GM21367 (cell line): Measurements from ENCODE around the gene PTPRE.

ENCODE experiments used
- ATAC-seq: cut with Tn5 transposase; IDR thresholded peaks from one replicate; pipeline ENCODE4 v1.9.1; 2021; ENCODE audit not compliant: unreplicated experiment

The PTPRE gene

DNA sequence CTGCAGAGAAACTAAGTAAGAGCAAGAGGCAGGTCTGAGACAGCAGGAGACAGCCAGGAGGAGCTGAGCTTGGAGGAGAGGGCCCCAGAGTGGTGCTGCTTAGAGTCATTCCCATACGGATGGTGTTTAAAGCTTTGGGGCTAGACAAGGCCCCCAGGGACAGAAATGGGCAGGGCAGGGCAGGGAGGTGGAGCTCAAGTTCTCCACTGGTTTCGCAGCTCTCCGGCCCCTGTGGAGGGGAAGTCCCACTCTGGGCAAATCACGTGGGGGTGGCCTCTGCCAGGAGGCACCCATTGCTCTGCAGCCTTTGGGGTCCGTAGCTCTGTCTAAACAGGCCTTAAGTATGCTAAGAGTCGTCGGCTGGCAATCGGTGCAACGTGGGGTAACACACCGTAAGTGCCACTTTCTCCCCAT, 1.0 kb upstream of the PTPRE start:
- ATAC-seq = no peak

DNA sequence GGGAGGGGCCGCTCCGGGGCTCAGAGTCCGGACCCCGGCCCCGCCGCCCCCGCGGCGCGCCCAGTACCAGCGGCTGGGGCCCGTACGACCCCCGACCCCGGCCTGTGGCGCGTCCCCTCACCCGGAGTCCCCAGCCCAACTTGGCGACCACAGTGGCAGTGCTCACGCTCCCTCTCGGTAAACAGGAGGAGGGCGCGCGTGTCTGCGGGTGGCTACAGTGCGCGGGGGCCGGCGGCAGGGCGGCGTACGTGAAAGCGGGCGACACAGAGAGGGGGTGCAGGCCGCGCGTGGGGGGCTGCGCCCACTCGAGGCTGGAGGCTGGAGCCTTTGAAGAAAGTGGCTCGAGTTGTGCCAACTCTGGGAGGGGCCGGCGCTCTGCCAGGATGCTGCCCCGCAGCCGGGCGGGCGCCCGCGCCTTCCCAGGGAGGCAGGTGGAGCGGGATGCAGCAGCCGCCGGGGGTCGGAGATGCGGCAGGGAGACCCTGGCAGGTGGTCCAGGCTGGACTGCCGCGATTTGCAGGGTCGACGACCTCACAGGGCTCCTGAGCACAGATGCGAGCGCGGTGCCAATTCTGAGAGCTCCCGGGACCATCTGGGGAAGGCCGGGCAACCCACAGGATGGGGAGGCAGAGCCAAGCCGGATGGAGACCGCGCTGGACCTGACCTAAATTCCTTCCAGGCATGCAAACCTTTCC, 655 bp downstream of the PTPRE start:
- ATAC-seq = no peak

DNA sequence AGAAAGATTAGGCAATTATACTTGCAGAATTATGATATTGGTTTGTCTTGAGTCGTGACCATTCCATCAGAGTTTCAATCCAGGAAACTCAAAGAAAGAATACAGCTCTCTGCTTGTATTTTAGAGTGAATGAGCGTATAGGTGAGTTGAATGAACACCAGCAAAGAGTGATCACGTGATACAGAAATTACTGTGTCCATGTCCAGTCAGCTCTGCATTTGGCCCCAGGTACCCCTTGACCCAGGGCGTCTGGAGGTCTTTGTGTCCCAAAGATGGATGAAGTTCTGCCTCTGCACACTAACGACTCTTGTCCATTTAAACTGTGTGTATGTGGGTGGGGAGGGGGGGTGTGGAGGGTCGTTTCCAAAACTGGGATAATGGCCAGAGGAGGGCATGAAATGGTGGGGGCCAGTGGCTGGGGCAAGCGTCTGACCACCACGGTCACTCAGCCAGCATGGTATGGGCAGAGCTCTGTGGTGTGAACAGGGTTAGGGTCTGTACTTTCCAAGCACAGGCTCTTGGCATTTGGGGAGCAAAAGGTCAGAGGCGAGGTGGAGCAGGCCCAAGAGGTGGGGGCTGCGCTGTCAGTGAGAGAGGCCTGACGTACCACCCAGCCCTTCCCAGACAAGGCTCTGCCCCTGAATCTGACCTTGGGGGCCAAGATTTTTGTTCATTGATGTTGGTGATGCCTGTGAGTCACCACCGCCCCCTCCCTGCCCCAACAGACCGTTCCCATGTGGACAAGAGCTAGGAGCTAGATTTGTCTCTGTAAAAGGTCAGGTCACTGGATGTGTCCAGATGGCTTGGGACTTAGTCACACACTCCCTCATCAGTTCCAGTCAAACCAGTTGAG, 1.4 kb downstream of the PTPRE start:
- ATAC-seq = no peak

DNA sequence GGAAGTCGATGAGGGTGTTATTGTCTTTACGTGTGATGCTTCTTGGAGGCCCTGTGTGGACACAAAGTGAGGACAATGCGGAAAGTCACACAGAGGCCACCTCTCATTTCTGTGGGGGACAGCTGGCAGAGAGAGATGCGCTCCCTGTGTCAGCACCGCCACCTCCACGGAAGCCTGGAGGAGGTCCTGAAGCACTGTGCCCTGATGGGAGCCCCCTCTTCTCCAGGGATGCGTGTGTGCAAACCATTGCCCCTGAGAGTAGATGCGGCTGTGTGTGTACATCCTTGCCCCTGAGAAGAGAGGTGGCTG, 2.0 kb downstream of the PTPRE start:
- no peak for ATAC-seq

DNA sequence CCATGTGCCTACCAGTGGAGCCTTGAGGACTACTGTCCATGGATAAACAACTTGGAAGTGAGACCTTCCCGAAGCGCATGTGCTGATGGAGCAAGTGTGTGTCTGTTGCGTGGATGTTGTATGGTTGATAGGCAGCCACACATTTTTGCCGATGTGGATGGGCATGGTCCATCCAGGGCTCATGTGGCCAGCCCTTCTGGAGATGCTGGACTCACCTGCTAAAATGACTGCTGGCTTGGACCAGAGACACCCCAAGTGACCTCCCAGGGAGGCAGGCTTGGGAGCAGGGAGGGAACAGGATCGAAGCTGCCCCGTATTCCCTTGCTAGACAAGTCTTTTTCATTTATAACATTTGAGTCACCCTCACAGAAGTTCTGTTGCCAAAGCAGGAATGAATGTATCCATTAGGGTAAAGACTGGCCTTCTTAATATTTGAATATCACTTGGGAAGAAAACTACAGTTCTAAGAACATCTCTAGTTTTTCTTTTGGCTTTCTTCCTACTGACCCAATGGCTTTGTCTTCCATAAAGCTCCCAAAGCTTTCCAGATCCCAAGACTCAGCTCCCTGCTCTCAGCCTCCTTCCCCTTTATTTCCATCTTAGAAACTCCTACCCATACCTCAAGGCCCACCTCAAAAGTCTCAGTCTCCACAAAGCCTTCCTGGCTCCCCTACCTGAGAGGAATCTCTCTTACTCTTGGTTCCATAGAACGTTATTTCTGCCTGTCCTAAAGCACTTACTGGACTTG, 3.0 kb downstream of the PTPRE start:
- ATAC-seq = no peak

DNA sequence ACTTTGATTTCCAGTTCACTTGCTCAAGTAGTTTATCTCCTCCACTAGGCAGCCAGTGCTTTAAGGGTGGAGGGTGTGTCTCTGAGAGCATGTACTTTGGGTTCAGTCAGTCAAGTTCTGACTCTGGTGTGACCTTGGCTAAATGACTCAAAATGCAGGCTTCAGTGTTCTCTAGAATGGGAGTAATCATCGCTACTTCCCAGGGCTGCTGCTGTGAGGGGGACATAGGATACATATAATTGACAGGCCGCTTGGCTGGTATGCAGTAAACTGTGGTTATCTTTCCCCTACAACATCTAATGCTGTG, 3.5 kb downstream of the PTPRE start:
- ATAC-seq = no peak

DNA sequence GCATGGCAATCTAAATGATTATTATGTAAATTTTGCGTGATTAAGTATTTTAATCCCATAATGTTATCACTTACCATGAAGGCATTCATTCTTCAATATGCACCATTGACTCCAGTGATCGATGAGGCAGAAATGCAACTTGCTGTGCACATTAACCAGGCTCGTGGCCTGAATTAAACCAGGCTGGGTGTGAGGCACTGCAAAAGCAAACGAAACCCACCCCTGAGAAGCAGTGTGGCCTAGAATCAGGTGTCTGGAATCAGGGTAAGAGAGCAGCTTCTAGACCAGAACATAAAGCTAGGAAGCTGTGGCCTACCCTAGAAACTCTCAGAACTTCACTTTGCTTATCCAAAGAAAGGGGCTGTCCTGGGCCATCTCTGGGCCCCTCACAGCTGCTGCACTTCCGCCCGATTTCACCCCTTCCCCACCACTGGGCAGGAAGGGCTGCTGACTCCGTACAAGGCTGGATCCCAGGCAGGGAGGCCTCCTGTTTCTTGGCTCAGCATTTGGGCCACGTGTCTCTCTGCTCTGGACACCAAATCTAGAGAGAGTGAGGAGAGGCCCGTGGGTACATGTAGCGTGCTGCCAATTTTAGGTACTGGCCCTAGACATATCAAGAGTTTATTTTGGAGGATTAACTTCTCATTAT, 4.4 kb downstream of the PTPRE start:
- no peak for ATAC-seq

DNA sequence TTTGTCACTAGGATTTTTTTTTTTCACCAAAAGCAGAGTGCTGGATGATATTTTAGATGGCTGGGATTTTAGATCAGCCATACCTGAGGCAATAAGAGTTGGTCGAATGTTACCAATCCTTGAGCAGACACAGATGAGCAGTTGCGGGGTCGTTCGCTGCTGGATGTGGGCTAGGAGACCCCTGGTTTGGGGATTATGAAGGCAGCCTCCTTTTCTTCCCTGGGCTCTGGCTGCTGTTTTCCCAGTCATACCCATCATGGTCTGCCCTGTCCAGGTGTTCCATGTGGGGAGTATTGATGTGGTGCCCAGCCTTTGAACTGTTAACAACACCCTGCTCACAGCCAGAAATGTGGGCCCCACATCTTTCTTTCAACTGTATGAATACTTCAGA, 5.0 kb downstream of the PTPRE start:
- no peak for ATAC-seq

DNA sequence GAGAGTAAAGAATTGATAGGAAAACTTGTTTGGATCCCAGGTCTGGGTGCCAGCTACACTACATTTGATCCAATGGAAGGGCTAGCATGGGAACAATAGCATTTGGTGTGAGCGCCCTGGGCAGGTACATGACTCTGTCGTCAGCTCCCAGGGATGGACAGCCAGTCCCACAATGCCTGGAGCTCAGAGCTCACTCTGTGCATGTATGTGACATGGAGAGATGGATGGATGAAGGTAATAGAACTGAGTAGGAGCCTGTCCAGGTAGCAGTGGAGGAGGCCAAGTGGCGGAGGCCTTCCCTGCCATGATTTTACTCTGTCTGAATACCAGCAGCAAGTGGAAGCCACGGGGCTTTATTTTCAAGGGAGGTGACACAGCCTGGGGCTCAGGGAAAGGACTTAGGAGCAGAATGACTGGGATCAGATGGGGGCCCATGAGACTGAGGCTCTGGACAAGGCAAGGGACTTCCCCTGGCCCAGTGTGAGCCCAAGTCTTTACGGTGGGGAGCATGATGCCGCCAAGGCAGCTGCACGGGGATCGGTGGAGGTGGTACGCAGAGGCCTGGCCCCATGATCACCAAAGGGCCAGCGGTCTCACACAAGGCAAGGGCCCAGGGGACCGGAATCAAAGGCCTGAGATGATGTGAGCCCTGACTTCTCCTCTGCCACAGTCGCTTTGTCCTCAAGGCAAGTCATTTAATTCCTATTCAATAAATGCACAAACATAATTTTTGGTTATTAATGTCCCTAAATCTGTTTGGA, 5.9 kb downstream of the PTPRE start:
- no peak for ATAC-seq

DNA sequence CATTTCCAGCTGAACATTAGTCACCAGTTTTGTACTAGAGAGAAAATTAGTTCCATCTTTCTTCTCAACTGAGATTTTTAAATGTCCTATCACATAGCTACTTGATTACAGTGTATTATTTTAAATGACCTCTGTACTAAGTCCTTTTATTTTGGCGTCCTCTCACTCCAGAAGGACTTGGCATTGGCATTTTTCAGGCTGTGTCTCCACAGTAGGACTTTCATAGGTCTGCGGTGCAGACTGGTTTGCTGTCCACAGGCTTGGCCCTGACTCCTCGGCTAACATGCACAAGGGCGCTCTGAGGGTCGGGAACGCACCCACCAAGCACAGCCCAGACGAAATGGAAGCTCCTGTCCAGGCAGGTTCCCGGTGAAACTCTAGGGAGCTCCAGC, 6.5 kb downstream of the PTPRE start:
- ATAC-seq = no peak

DNA sequence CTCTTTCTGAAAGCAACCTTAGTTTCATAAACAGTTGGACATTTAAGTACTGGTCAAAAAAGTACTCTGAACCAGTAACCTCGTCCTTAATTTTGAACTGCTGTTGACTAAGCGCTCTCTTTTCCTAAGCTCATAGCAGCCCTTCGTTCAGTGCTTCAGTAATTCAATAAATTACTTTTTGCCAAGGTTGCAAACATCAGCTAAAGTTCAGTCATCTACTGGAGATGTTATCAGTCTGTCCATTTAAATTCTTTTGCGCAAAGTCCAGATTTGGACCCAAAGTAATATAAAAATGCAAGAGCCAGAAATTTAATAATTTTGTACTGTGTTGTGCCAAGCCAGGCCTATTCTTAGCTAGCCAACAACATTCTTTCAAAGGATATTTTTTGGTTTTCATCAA, 8.4 kb downstream of the PTPRE start:
- no peak for ATAC-seq

DNA sequence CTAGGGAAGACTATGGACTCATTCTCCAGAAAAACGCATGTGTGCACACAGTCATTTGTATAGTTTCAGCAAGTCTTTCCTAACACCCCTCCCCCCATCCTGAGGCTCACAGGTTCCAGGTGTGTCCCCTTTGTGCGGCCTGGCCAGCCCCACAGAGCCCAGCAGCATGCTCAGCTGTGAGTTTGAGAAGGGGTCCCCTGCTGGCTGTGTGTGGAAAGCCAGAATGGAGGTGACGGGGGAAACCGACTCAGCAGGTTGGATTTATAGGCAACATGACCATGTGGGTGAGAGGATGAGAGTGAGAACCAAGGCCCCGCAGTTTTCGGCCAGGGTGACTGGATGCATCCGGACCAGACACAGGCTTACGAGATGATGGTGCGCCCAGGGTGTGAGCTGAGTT, 9.9 kb downstream of the PTPRE start:
- no peak for ATAC-seq

DNA sequence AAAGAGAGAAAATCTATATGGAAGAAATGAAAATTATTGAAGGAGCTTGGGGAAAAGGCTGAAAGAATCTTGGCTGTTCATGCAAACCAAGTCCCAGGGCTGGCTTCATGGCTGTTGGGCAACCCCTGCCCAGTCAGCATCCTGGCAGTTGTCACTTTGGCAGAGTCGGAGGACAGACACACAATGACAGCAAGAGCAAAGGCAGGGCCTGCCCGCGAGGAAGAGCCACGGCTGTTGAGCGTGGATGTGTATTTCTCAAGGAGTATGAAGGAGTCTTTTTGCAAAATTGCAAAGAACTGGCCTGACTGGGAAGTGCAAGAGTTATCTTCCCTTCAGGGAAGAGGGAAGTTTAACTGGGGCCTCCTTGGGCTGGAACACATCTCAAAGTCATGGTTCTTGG, 11.7 kb downstream of the PTPRE start:
- ATAC-seq = no peak

DNA sequence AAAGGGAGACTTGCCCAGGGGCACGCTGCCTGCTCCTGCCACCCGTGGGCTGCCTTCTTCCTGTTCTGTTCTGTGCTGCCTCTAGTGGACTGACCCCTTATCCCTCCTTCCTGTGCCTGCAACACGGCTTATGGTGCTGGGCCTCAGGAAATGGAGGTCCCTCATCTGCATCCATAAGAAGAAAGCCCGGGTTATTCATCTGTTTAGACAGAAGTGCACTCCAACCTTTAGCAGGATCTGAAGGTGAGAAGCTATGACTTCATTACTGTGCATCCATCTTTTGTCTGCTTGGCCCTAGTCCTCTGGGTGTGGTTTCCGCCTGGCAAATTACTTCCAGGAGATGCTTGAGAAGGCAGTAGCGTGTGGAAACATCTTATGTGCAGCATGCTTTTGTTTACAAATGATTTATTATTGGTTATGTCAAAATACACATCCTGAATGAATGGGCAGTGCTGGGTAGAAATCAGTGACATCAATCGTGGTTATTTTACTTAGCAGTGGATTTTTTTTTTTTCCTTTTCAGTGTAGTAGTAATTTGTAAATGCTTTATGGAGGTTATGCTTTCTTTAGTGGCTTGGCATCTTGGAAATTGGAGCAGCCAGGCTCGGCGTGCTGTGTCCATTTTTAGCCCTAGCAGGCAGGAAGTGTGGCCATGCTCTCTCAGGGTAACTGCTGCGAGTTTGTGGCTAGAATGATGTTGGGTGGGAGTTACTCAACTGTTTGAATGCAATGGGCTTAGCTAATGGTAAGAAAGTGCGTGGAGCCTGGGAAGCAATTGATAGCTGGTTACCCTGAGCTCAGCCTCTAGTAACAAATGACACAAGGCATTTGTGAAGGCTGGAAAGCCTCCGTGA, 12.7 kb downstream of the PTPRE start:
- ATAC-seq = no peak

DNA sequence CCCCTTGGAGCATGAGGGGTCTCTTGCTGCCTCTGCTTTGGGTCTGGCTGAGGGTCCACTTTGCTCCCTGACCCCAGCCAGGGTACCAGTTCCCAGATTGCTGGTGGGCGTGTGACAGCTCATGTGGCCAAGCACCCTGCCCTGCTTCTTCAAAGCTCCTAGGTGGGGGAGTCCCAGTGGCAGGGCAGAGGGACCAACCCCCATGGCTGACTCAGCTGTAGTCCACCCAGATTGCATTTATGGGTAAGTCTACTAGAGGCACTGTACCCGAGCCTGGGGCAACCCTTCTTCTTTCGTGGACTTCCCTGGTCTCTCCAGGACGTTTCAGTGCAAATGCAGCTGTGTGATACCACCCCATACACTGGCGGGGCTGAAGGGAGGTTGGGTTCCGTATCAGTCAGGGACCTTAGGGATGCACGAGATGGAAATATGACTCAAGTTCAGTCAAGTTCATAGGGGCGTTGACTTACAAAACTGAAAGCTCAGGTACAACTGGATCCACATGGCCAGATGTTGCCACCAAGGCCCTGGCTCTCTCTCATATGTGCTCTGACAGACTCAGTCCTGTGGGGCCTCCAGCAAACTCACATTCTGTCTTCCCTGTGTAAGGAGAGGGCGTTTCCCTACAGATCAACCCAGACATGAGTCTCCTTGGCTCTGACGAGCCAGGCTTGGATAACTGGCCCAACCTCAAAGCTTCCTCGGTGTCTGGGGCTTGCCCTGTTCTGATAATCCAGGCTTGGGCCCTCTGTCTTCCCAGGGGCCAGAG, 13.6 kb downstream of the PTPRE start:
- no peak for ATAC-seq

DNA sequence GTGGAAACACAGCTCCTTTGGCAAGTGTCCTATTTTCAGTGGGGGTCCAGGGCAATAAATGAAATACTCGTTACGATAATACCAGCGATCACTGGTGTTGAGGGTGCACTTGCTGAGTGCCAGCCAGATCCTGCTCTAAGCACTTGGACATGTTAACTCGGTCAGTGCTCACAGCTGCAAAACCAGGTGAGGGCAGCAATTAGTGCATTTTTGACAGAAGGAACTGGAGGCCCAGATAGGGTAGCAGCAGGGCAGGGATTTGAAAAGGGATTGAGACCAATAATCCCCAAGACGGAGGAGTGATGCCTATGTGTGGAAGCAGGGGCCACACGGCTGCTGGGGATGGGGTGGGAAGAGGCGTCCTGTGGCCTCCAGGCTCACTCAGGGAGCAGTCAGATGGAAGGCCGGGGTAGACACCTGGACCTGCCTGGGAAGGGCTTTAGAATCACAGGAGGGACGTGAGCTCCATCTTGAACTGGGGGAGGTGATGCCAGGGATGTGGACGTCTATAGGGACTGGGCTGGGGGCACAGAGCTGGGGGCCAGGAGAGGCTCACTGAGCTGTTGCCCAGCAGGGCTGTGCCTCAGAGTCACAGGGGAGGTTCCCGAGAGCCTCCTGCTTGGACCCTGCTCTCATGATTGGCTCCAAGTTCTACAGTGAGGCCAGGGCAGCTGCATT, 14.3 kb downstream of the PTPRE start:
- ATAC-seq = no peak

DNA sequence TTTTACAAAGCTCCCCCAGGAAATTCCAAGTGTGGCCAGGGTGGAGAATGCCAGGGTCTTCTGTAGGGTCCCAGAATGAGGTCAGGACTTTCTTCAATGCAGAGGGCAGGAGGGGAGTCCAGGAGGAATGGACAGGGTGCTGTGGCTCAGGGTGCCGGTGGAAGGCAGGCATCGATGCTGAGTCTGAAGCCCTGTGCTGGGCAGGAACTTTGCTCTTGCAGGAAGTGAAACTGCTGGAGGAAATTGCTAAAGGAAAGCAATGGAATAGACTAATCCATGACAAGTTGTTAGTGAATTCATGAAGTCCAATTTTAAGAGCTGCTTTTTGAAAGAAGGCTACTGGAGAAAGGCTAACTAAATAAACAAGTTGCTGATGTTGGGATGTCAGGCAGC, 14.8 kb downstream of the PTPRE start:
- no peak for ATAC-seq

DNA sequence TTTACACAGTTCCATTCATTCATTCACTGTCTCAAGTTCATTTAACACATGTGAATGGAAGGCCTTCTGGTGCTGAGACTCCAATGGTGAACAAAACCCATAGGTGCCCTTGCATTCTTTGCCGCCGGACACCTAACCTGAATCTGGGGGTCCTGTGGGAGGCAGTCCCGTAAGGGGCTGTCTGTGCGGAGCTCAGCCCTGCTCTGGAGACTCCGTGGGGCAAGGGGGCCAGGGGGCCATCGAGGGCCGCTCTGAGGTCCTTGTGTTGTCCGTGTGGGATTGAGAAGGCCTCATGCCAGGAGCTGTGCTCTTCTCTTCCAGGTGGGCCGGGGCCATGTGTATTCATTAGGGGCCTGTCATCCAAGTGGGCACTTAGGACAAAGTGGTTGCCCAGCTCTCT, 15.3 kb downstream of the PTPRE start:
- no peak for ATAC-seq
